SK-N-SH (cell line): ENCODE results near the gene TKTL1. TPM values are rescaled to one million over a fixed set of nuclear protein-coding genes. Genes with fewer than 3 reads are reported as not detected.
"Not testable (repeated sequence)": the region's sequence is repeated elsewhere in the genome, so short reads cannot be mapped to it uniquely, and the experiment has no call there.

Experiments
- CTCF ChIA-PET: fragments of 300-600, 350-600 bp; formaldehyde crosslinking; extraction: SDS; loops from one replicate; lab custom pipeline; 2021; lab: Yijun Ruan, JAX
- POLR2A ChIA-PET: fragments of 350-600 bp; sonication (Branson Sonifier 250); formaldehyde crosslinking; extraction: SDS; loops from one replicate; lab custom pipeline; 2020; ENCODE audit warnings: antibody characterized with exemption, inconsistent platforms; lab: Yijun Ruan, JAX
- DNase-seq: peaks from one replicate; pipeline ENCODE4 v3.0.0; 2012
- H2AFZ ChIP-seq: fragments of 200-600 bp; sonication (generic); 2 replicates; pipeline ENCODE4 v1.8.1; 2016; ENCODE audit warnings: antibody characterized with exemption, mild to moderate bottlenecking, low read depth
- H3F3A ChIP-seq: fragments of 200-600 bp; sonication (generic); replicated peaks from 2 replicates; pipeline ENCODE3; 2016; ENCODE audit warnings: antibody characterized with exemption, mild to moderate bottlenecking; ENCODE audit not compliant: insufficient read depth
- H3K27ac ChIP-seq, 2 experiments: fragments of 200-500 bp in 1 of 2; fragments of 200-600 bp in 1 of 2; sonication (Bioruptor generic) in 1 of 2; sonication (generic), shearing (Covaris generic) in 1 of 2; 2 replicates each; pipeline versions ENCODE4 v1.5.1 to v1.6.1; 2014 to 2016; ENCODE audit warnings: low read depth in 2 of 2, inconsistent platforms in 1 of 2, low read length in 1 of 2, mild to moderate bottlenecking in 1 of 2, mixed read lengths in 1 of 2
- H3K27me3 ChIP-seq: fragments of 200-600 bp; sonication (generic), shearing (Covaris generic); 2 replicates; pipeline ENCODE4 v1.6.1; 2016; ENCODE audit warnings: mixed run types; ENCODE audit not compliant: insufficient read depth
- H3K36me3 ChIP-seq, 2 experiments: fragments of 200-500 bp in 1 of 2; fragments of 200-600 bp in 1 of 2; sonication (Bioruptor generic) in 1 of 2; sonication (generic) in 1 of 2; replicated peaks in 1 of 2; 2 replicates each; pipeline versions ENCODE3 to v1.5.1; 2014 to 2016; ENCODE audit warnings: low read length in 1 of 2, mild to moderate bottlenecking in 1 of 2; ENCODE audit not compliant: insufficient read depth in 2 of 2, control insufficient read depth in 1 of 2
- H3K4me1 ChIP-seq, 2 experiments: fragments of 200-500 bp in 1 of 2; fragments of 200-600 bp in 1 of 2; sonication (Bioruptor generic) in 1 of 2; sonication (generic), shearing (Covaris generic) in 1 of 2; 2 replicates each; pipeline versions ENCODE4 v1.5.1 to v1.6.1; 2014 to 2016; ENCODE audit warnings: low read depth in 1 of 2, low read length in 1 of 2, mixed run types in 1 of 2; ENCODE audit not compliant: insufficient read depth in 2 of 2, control insufficient read depth in 1 of 2
- H3K4me2 ChIP-seq: fragments of 200-600 bp; sonication (generic), shearing (Covaris generic); 2 replicates; pipeline ENCODE4 v1.6.1; 2017; ENCODE audit warnings: mixed run types
- H3K4me3 ChIP-seq, 2 experiments: fragments of 200-500 bp in 1 of 2; fragments of 200-600 bp in 1 of 2; sonication (Bioruptor generic) in 1 of 2; sonication (generic), shearing (Covaris generic) in 1 of 2; 2 replicates each; pipeline versions ENCODE4 v1.5.1 to v1.8.1; 2014 to 2016; ENCODE audit warnings: low read depth in 2 of 2, inconsistent platforms in 1 of 2, low read length in 1 of 2, mild to moderate bottlenecking in 1 of 2, mixed read lengths in 1 of 2, moderate library complexity in 1 of 2
- H3K79me2 ChIP-seq: fragments of 200-600 bp; sonication (generic); 2 replicates; pipeline ENCODE4 v1.8.1; 2017; ENCODE audit warnings: mild to moderate bottlenecking; ENCODE audit not compliant: insufficient read depth
- H3K9ac ChIP-seq: fragments of 200-600 bp; sonication (generic); 2 replicates; pipeline ENCODE4 v1.6.1; 2017; ENCODE audit warnings: mixed run types
- H3K9me2 ChIP-seq: fragments of 200-600 bp; sonication (generic); 2 replicates; pipeline ENCODE4 v1.6.1; 2017; ENCODE audit warnings: mixed run types
- H3K9me3 ChIP-seq: fragments of 200-600 bp; sonication (generic); 2 replicates; pipeline ENCODE4 v1.6.1; 2017; ENCODE audit warnings: mixed run types, mild to moderate bottlenecking, moderate library complexity
- H4K20me1 ChIP-seq: fragments of 200-600 bp; sonication (generic); 2 replicates; pipeline ENCODE4 v1.6.1; 2017; ENCODE audit warnings: mild to moderate bottlenecking, mixed run types; ENCODE audit not compliant: insufficient read depth
- ELF1 ChIP-seq: IDR thresholded peaks from 2 replicates; pipeline ENCODE4 v1.4.0; 2012
- EP300 ChIP-seq, 2 experiments: IDR thresholded peaks; 2 replicates each; pipeline versions ENCODE4 v1.4.0 to v1.6.1; 2012; ENCODE audit warnings: borderline replicate concordance in 1 of 2, low read depth in 1 of 2, low read length in 1 of 2
- EZH2phosphoT487 ChIP-seq: fragments of 200-600 bp; sonication (generic); IDR thresholded peaks from 2 replicates; pipeline ENCODE4 v1.6.1; 2017; ENCODE audit warnings: low read depth, mixed run types, mild to moderate bottlenecking, antibody characterized with exemption, moderate library complexity, borderline replicate concordance
- FOXJ3 ChIP-seq: sonication (generic); formaldehyde crosslinking; IDR thresholded peaks from 2 replicates; pipeline ENCODE4 v1.5.1; 2020; ENCODE audit warnings: mild to moderate bottlenecking, missing genetic modification reagents
- FOXM1 ChIP-seq: IDR thresholded peaks from 2 replicates; pipeline ENCODE4 v1.4.0; 2012; ENCODE audit warnings: low read depth, mild to moderate bottlenecking
- GABPA ChIP-seq: IDR thresholded peaks from 2 replicates; pipeline ENCODE4 v1.4.0; 2012; ENCODE audit warnings: low read depth, mild to moderate bottlenecking
- GATA2 ChIP-seq: sonication (generic); formaldehyde crosslinking; IDR thresholded peaks from 2 replicates; pipeline ENCODE4 v1.5.0; 2020; ENCODE audit warnings: mild to moderate bottlenecking, missing genetic modification reagents
- JUND ChIP-seq: IDR thresholded peaks from 2 replicates; pipeline ENCODE4 v1.4.0; 2012
- MEF2A ChIP-seq: IDR thresholded peaks from 2 replicates; pipeline ENCODE4 v1.4.0; 2012; ENCODE audit warnings: low read depth, borderline replicate concordance
- NFIC ChIP-seq: IDR thresholded peaks from 2 replicates; pipeline ENCODE4 v1.4.0; 2012; ENCODE audit warnings: borderline replicate concordance
- RAD21 ChIP-seq: IDR thresholded peaks from 2 replicates; pipeline ENCODE4 v1.6.1; 2012; ENCODE audit warnings: mild to moderate bottlenecking, low read length
- RCOR1 ChIP-seq: fragments of 150-350 bp; IDR thresholded peaks from 2 replicates; pipeline ENCODE4 v1.6.1; 2017; ENCODE audit warnings: antibody characterized with exemption, low read length
- REST ChIP-seq: IDR thresholded peaks from 2 replicates; pipeline ENCODE4 v1.6.1; 2012; ENCODE audit warnings: mild to moderate bottlenecking, low read depth, low read length, moderate library complexity
- RFX5 ChIP-seq: IDR thresholded peaks from 2 replicates; pipeline ENCODE4 v1.6.1; 2012; ENCODE audit warnings: mild to moderate bottlenecking, improper control_type of control experiment, low read length
- SMC3 ChIP-seq: IDR thresholded peaks from 2 replicates; pipeline ENCODE4 v1.6.1; 2012; ENCODE audit warnings: low read depth, low read length, improper control_type of control experiment
- TAF1 ChIP-seq: IDR thresholded peaks from 2 replicates; pipeline ENCODE4 v1.6.1; 2012; ENCODE audit warnings: low read depth, mild to moderate bottlenecking, low read length, moderate library complexity, borderline replicate concordance
- TCF12 ChIP-seq: IDR thresholded peaks from 2 replicates; pipeline ENCODE4 v1.4.0; 2012
- YY1 ChIP-seq: IDR thresholded peaks from 2 replicates; pipeline ENCODE4 v1.4.0; 2012; ENCODE audit warnings: low read depth, mild to moderate bottlenecking
- ZBTB33 ChIP-seq: IDR thresholded peaks from 2 replicates; pipeline ENCODE4 v1.4.0; 2012; ENCODE audit warnings: low read depth, borderline replicate concordance
- WGBS: methylation state at CpG from one replicate; pipeline ENCODE4 v1.1.6; 2017; ENCODE audit warnings: low lambda C conversion rate; 5-methylcytosine and 5-hydroxymethylcytosine counted together
- polyA plus RNA-seq, 3 experiments: library from polyadenylated mRNA; depleted of rRNA; stranded (reverse); fragments of >200 nt; gene quantifications; 2 replicates each; pipeline ENCODE4 v1.2.3, GENCODE V29; 2012
- TF ChIP-seq, protein P1 (sequence below): IDR thresholded peaks from 2 replicates; pipeline ENCODE4; 2012

Gene TKTL1
- polyA plus RNA-seq, 1 of the 3 experiments (the other 2 are of a cell fraction) = not detected

- peaks cover 14% of the 10 kb centered on the region for H4K20me1 ChIP-seq
- H3F3A ChIP-seq = peaks cover 10% of the 10 kb centered on the region
- POLR2A ChIA-PET, H3K4me1 ChIP-seq, H3K79me2 ChIP-seq, H3K4me2 ChIP-seq, H3K4me3 ChIP-seq, CTCF ChIA-PET, H3K9me2 ChIP-seq, H3K9ac ChIP-seq, H3K27ac ChIP-seq, H3K9me3 ChIP-seq, H3K27me3 ChIP-seq, H3K36me3 ChIP-seq, H2AFZ ChIP-seq, DNase-seq: not testable (repeated sequence)
- WGBS = no CpG with 5 or more reads among the region's 20 CpGs
Observed at GRCh38 chrX:154343620-154344019, 48.0 kb downstream of the TKTL1 start.

DNA sequence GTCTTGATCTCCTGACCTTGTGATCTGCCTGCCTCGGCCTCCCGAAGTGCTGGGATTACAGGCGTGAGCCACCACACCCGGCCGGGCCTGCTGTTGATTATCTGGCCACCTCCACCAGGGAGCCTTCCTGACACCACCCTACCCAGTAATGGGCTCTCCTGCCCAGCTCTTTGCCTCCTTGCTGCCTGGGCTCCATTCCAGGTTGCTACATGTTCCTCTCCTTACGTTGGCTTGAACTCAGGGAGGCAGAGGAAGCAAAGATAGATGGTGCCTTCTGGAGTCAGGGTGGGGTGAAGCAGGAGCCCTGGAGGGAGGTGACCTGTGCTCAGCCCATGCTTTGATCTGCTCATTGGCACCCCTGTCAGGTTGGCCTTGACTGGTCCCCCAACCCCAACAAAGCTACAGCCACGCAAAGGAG lies 52.5 kb downstream of the TKTL1 start:
- Histone ChIP-seq H2AFZ (no peak overlapping the region), H3K4me3 (no peak overlapping the region), H3K27ac (no peak overlapping the region), H3K79me2 (no peaks in the 10 kb centered on the region), H3K9ac (no peak overlapping the region), H3K9me2 (no peaks in the 10 kb centered on the region), H3F3A (peaks cover 43% of the 10 kb centered on the region)
- WGBS = 39% methylated on average over 5 of the region's 7 CpGs
- CTCF ChIA-PET = no interaction called here
- no peak for DNase-seq
- TF ChIP-seq FOXM1 (no peak), GATA2 (CRISPR knock-in tag) (no peak), TCF12 (no peak), RFX5 (no peak), NFIC (no peak), SMC3 (no peak), TAF1 (no peak), FOXJ3 (CRISPR knock-in tag) (no peak), MEF2A (no peak), REST (no peak), EP300 (IDR thresholded peaks at IDR 0.05; ENCODE audit: borderline replicate concordance in 1 of 2, low read depth in 1 of 2, low read length in 1 of 2) (no peak), YY1 (no peak), ZBTB33 (no peak), JUND (no peak), ELF1 (no peak), EZH2phosphoT487 (no peak), RAD21 (no peak), GABPA (no peak), RCOR1 (no peak)
- TF ChIP-seq, protein P1, sequence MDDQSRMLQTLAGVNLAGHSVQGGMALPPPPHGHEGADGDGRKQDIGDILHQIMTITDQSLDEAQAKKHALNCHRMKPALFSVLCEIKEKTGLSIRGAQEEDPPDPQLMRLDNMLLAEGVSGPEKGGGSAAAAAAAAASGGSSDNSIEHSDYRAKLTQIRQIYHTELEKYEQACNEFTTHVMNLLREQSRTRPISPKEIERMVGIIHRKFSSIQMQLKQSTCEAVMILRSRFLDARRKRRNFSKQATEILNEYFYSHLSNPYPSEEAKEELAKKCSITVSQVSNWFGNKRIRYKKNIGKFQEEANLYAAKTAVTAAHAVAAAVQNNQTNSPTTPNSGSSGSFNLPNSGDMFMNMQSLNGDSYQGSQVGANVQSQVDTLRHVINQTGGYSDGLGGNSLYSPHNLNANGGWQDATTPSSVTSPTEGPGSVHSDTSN = no peak
- TF ChIP-seq, all 33 proteins: peak for 0
- peaks cover 0 to 5% of the 10 kb centered on the region in 2 experiments; a peak in 1 of 4 replicates for H3K4me1 ChIP-seq
- H3K36me3 ChIP-seq = peaks cover 6 to 45% of the 10 kb centered on the region in 2 experiments
- no peak overlapping the region for H3K4me2 ChIP-seq
- POLR2A ChIA-PET = interaction anchor here (1.4 kb wide), 1 partner anchor 34 kb away, joined by 4 read pairs; no protein-coding TSS in a partner anchor
- no peaks in the 10 kb centered on the region for H3K9me3 ChIP-seq
- H4K20me1 ChIP-seq = peaks cover 59% of the 10 kb centered on the region
- H3K27me3 ChIP-seq = no peaks in the 10 kb centered on the region
